Activated CD8-positive, alpha-beta T cell treated with anti-CD3 and anti-CD28 coated beads for 36 hours (primary cell): ENCODE data around the gene ABCC9. TPM values are rescaled to one million over a fixed set of nuclear protein-coding genes. Genes with fewer than 3 reads are reported as not detected.
"Not testable (repeated sequence)": the region's sequence is repeated elsewhere in the genome, so short reads cannot be mapped to it uniquely, and the experiment has no call there.

Experiments
- ATAC-seq: fragments of 200-7000 bp; cut with Tn5 transposase; one replicate; pipeline ENCODE4 v1.10.0; 2021; ENCODE audit warnings: mild to moderate bottlenecking, moderate library complexity
- CTCF ChIA-PET: fragments of 350-600 bp; sonication (Branson Sonifier 250); formaldehyde crosslinking; loops from one replicate; lab custom pipeline; 2021; ENCODE audit warnings: antibody characterized with exemption; lab: Charles Lee
- POLR2A ChIA-PET: fragments of 350-600 bp; sonication (Branson Sonifier 250); formaldehyde crosslinking; loops from one replicate; lab custom pipeline; 2021; ENCODE audit warnings: antibody characterized with exemption; lab: Charles Lee
- DNase-seq: peaks from one replicate; pipeline ENCODE4 v3.0.0-alpha.2; 2020
- H3K27ac Mint-ChIP-seq: one replicate; pipeline ENCODE4 v1.8.0; 2021; ENCODE audit warnings: mild to moderate bottlenecking, mixed read lengths
- H3K27me3 Mint-ChIP-seq: one replicate; pipeline ENCODE4 v1.8.0; 2021; ENCODE audit warnings: mixed read lengths
- H3K36me3 Mint-ChIP-seq: one replicate; pipeline ENCODE4 v1.8.0; 2021; ENCODE audit warnings: low read depth, mixed read lengths
- H3K4me1 Mint-ChIP-seq: one replicate; pipeline ENCODE4 v1.8.0; 2021; ENCODE audit warnings: low read depth, mixed read lengths
- H3K4me3 Mint-ChIP-seq: one replicate; pipeline ENCODE4 v1.8.0; 2021; ENCODE audit warnings: mild to moderate bottlenecking, moderate library complexity, mixed read lengths
- H3K9me3 Mint-ChIP-seq: one replicate; pipeline ENCODE4 v1.8.0; 2021; ENCODE audit warnings: mixed read lengths
- intact Hi-C: fragments of 100-400 bp; cut with micrococcal nuclease; formaldehyde crosslinking; loops from one replicate; pipeline ENCODE4 v1.10.0; 2022
- total RNA-seq, 2 experiments: library from RNA; stranded (reverse); gene quantifications; one replicate each; pipeline ENCODE4 v1.2.3, GENCODE V29; 2021
- TF ChIP-seq, protein P1 (sequence below): fragments of 200-600 bp; IDR thresholded peaks from one replicate; pipeline ENCODE4 v1.8.0; 2022; ENCODE audit warnings: antibody characterized with exemption, mild to moderate bottlenecking

ABCC9 gene
- total RNA-seq, 2 experiments from 2014 or later, result not detected

DNA sequence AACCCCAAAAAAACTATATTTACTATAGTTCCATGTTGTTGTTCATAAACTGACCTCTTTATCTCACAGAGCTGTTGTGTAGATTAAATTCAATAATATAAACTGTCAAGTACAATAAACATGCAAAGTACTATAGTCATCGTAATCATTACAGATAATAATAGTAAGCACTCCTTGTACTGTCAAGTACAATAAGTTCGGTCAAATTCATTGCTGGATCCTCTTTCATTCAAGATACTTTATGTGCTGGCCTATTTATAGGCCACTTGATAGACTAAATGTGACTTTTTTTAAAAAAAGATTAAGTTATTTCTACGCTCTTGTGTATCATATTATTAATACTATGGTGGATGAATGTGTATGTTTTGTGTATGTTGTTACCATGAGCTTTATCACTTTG is 127.5 kb downstream of the ABCC9 start:
- ChIA-PET CTCF (no interaction called here), POLR2A (no interaction called here)
- ATAC-seq (no peak), DNase-seq (no peak)
- H3K4me3 Mint-ChIP-seq, result no peak overlapping the region
- intact Hi-C loops, result no loop called here
- H3K27ac Mint-ChIP-seq, result no peak overlapping the region
- no peaks in the 10 kb centered on the region for H3K4me1 Mint-ChIP-seq
- peaks cover 2% of the 10 kb centered on the region for H3K9me3 Mint-ChIP-seq
- H3K36me3 Mint-ChIP-seq, result no peaks in the 10 kb centered on the region
- peaks cover 4% of the 10 kb centered on the region for H3K27me3 Mint-ChIP-seq
- TF ChIP-seq, protein P1, sequence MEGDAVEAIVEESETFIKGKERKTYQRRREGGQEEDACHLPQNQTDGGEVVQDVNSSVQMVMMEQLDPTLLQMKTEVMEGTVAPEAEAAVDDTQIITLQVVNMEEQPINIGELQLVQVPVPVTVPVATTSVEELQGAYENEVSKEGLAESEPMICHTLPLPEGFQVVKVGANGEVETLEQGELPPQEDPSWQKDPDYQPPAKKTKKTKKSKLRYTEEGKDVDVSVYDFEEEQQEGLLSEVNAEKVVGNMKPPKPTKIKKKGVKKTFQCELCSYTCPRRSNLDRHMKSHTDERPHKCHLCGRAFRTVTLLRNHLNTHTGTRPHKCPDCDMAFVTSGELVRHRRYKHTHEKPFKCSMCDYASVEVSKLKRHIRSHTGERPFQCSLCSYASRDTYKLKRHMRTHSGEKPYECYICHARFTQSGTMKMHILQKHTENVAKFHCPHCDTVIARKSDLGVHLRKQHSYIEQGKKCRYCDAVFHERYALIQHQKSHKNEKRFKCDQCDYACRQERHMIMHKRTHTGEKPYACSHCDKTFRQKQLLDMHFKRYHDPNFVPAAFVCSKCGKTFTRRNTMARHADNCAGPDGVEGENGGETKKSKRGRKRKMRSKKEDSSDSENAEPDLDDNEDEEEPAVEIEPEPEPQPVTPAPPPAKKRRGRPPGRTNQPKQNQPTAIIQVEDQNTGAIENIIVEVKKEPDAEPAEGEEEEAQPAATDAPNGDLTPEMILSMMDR, result no peak

DNA sequence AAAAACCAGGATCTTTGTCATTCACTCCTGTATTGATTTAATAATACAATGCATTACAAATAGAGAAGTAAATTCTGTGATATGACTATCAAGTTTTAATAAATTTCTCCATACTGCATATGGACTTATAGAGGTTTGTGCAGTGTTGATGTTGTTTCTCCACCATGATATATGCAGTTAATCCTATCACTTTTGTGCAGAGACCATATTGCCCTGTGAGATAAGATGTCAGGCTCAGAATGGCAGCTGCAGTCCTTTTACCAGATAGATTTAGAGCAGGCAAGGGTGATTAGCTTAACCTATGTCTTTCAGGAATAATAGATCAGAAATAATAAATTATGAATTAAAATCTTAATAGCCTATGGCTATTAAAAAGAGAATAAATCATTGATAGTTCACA is 128.1 kb downstream of the ABCC9 start:
- DNase-seq, result no peak
- Mint-ChIP-seq H3K4me3 (no peak overlapping the region), H3K36me3 (no peaks in the 10 kb centered on the region), H3K4me1 (no peaks in the 10 kb centered on the region), H3K27me3 (peaks cover 4% of the 10 kb centered on the region), H3K9me3 (peaks cover 2% of the 10 kb centered on the region), H3K27ac (no peak overlapping the region)
- intact Hi-C loops, result no loop called here
- ChIA-PET CTCF (no interaction called here), POLR2A (no interaction called here)
- ATAC-seq, result no peak
- TF ChIP-seq, protein P1, result no peak

DNA sequence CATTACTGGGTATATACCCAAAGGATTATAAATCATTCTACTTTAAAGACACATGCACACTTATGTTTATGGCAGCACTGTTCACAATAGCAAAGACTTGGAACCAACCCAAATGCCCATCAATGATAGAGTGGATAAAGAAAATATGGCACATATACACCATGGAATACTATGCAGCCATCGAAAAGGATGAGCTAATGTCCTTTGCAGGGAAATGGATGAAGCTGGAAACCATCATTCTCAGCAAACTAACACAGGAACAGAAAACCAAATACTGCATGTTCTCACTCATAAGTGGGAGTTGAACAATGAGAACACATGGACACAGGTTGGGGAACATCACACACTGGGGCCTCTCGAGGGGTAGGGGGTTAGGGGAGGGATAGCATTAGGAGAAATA is 128.9 kb downstream of the ABCC9 start:
- H3K36me3 Mint-ChIP-seq, H3K4me1 Mint-ChIP-seq, POLR2A ChIA-PET, ATAC-seq, H3K4me3 Mint-ChIP-seq, intact Hi-C loops, CTCF ChIA-PET, H3K9me3 Mint-ChIP-seq, H3K27me3 Mint-ChIP-seq, DNase-seq, H3K27ac Mint-ChIP-seq: not testable (repeated sequence)

DNA sequence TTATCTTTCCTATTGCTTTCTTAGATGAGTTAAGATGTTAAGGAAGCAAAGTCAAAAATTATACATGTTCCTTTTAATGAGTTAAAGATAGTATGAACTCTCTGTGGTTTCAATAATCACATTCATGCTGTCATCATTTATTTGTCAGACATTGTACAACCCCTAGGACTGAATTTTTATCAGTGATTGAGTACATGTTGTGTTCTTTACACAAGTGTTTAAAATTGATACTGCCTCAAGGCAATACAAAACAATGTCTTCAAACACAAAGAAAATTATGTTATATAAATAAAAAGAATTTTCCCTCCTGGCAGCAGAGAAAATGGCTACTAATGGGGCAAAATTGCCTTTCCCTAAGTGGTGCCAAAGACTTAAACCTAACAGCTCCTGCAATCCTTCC is 132.1 kb downstream of the ABCC9 start:
- DNase-seq, result no peak
- Mint-ChIP-seq H3K27ac (no peak overlapping the region), H3K27me3 (no peaks in the 10 kb centered on the region), H3K4me1 (no peaks in the 10 kb centered on the region), H3K36me3 (no peaks in the 10 kb centered on the region), H3K9me3 (peaks cover 2% of the 10 kb centered on the region), H3K4me3 (no peak overlapping the region)
- ATAC-seq, result no peak
- ChIA-PET POLR2A (no interaction called here), CTCF (no interaction called here)
- TF ChIP-seq, protein P1, result no peak
- intact Hi-C loops, result no loop called here

DNA sequence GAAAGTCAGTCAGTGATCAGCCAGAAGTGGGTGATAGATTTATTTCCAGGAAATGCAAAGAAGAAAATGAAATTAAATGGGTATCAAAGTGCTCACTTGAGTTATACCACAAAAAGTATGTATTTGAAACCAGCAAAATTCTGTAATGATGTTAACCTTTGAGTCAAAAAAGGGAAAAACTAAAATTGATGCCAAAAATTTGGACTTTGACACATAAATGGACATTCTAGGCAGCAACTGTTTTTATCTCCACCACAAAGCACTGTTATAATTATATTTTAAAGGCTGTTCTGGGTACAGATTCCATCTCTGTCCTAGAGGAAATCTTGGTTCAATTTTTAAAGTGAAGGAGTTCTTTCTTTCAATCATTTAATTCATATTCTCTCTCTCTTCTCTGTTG is 135.0 kb downstream of the ABCC9 start:
- no peak overlapping the region for H3K4me3 Mint-ChIP-seq
- ChIA-PET CTCF (no interaction called here), POLR2A (no interaction called here)
- TF ChIP-seq, protein P1, result no peak
- peaks cover 2% of the 10 kb centered on the region for H3K9me3 Mint-ChIP-seq
- no peaks in the 10 kb centered on the region for H3K4me1 Mint-ChIP-seq
- ATAC-seq, result no peak
- DNase-seq, result no peak
- no peak overlapping the region for H3K27ac Mint-ChIP-seq
- no peaks in the 10 kb centered on the region for H3K36me3 Mint-ChIP-seq
- intact Hi-C loops, result no loop called here
- no peaks in the 10 kb centered on the region for H3K27me3 Mint-ChIP-seq
